IPS DF 6.9 (cell line): ENCODE data around the gene ZNF292.
A peak's percentile ranks its signal among the peaks of the same experiment; 100 is the strongest.

Source experiments
- DNase-seq: peaks from one replicate; pipeline ENCODE4 v3.0.0-alpha.2; 2013; ENCODE audit warnings: low read depth, low spot score
- H3K27ac ChIP-seq: one replicate; pipeline ENCODE4 v1.5.1; 2013; ENCODE audit warnings: low read length, control low read depth
- H3K27me3 ChIP-seq: 2 replicates; pipeline ENCODE4 v1.6.1; 2013; ENCODE audit warnings: mild to moderate bottlenecking, low read length; ENCODE audit not compliant: control insufficient read depth, insufficient read depth
- H3K36me3 ChIP-seq: 2 replicates; pipeline ENCODE4 v1.6.1; 2013; ENCODE audit warnings: low read length; ENCODE audit not compliant: control insufficient read depth, insufficient read depth
- H3K4me1 ChIP-seq: 2 replicates; pipeline ENCODE4 v1.6.1; 2013; ENCODE audit warnings: low read length; ENCODE audit not compliant: control insufficient read depth, insufficient read depth
- H3K4me3 ChIP-seq: 2 replicates; pipeline ENCODE4 v1.5.1; 2013; ENCODE audit warnings: mild to moderate bottlenecking, low read length
- H3K9me3 ChIP-seq: 2 replicates; pipeline ENCODE4 v1.6.1; 2013; ENCODE audit warnings: low read length, inconsistent platforms; ENCODE audit not compliant: control insufficient read depth, insufficient read depth
- WGBS: extraction: QIAGEN DNeasy Blood & Tissue Kit; methylation state at CpG from one replicate; pipeline ENCODE4 v1.1.7; 2013; ENCODE audit warnings: mixed read lengths, missing lambda C conversion rate; ENCODE audit not compliant: insufficient read length, insufficient coverage; 5-methylcytosine and 5-hydroxymethylcytosine counted together

The ZNF292 gene

GRCh38 chr6:87154993-87155841 is at the start of gene ZNF292:
ZNF292 (plus strand) TSS chr6:87155565; CDS start chr6:87155592, 27 bp downstream.
- Histone ChIP-seq H3K9me3 (no peaks in the 10 kb centered on the region), H3K27ac (peak within 1 kb of the TSS; percentile 5), H3K4me3 (peak within 1 kb of the TSS; percentile 80), H3K27me3 (no peaks in the 10 kb centered on the region), H3K4me1 (no peaks in the 10 kb centered on the region; the same call in none of the 2 replicates), H3K36me3 (no peaks in the 10 kb centered on the region)
- WGBS, result no CpG with 5 or more reads among the region's 75 CpGs
- DNase-seq, result peak; percentile 91

GRCh38 chr6:87105823-87106222 is 49.5 kb upstream of the ZNF292 start:
- Histone ChIP-seq H3K4me3 (no peak overlapping the region), H3K9me3 (no peaks in the 10 kb centered on the region), H3K27me3 (no peaks in the 10 kb centered on the region), H3K36me3 (no peaks in the 10 kb centered on the region), H3K27ac (no peak overlapping the region), H3K4me1 (no peaks in the 10 kb centered on the region)
- no peak for DNase-seq

DNA sequence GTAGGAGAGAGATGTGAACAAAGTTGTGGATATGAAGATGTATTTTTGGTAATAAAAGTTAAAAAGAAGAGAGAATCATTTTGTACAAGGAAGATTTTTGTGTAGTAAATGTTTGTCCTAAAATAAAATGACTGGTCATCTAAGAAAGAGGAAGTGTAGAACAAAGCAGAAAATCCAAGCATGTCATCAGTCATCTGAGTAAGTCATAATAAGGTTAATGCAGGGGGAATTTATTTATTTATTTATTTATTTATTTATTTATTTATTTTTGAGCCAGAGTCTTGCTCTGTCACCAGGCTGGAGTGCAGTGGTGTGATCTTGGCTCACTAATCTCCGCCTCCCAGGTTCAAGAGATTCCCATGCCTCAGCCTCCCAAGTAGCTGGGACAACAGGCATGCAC is 44.7 kb upstream of the ZNF292 start:
- H3K27me3 ChIP-seq, result no peaks in the 10 kb centered on the region
- H3K4me1 ChIP-seq, result peaks cover 2% of the 10 kb centered on the region
- H3K4me3 ChIP-seq, result no peak overlapping the region
- DNase-seq, result no peak
- H3K36me3 ChIP-seq, result no peaks in the 10 kb centered on the region
- H3K27ac ChIP-seq, result no peak overlapping the region
- no CpG with 5 or more reads among the region's 1 CpG for WGBS
- no peaks in the 10 kb centered on the region for H3K9me3 ChIP-seq

GRCh38 chr6:87115402-87116135 is 39.8 kb upstream of the ZNF292 start:
- no peaks in the 10 kb centered on the region for H3K27me3 ChIP-seq
- H3K36me3 ChIP-seq, result no peaks in the 10 kb centered on the region
- no CpG with 5 or more reads among the region's 2 CpGs for WGBS
- no peak overlapping the region for H3K4me3 ChIP-seq
- H3K9me3 ChIP-seq, result no peaks in the 10 kb centered on the region
- no peak overlapping the region for H3K27ac ChIP-seq
- H3K4me1 ChIP-seq, result peaks cover 4% of the 10 kb centered on the region
- DNase-seq, result no peak

DNA sequence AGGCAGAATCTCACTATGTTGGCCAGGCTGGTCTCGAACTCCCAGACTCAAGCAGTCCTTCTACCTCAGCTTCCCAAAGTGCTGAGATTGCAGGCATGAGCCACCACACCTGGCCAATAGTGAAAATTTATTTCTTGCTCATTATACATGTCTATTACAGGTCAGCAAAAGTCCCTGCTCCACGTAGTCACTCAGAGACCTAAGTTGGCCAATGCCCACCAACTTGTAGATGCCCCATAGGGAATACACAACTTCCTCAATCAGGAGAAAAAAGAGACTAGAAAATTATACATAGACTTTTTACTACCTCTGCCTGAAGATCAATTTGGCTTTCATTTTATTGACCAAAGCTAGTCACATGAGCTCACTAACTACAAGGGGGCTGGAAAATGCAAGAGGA is 38.4 kb upstream of the ZNF292 start:
- DNase-seq, result no peak
- Histone ChIP-seq H3K9me3 (no peaks in the 10 kb centered on the region), H3K4me1 (peaks cover 4% of the 10 kb centered on the region), H3K27me3 (no peaks in the 10 kb centered on the region), H3K36me3 (no peaks in the 10 kb centered on the region), H3K4me3 (no peak overlapping the region), H3K27ac (no peak overlapping the region)
- WGBS, result no CpG with 5 or more reads among the region's 2 CpGs

GRCh38 chr6:87118054-87118453 is 37.3 kb upstream of the ZNF292 start:
- Histone ChIP-seq H3K4me3 (no peak overlapping the region), H3K4me1 (peaks cover 4% of the 10 kb centered on the region), H3K36me3 (no peaks in the 10 kb centered on the region; the same call in 1 of the 2 replicates), H3K9me3 (no peaks in the 10 kb centered on the region), H3K27ac (no peak overlapping the region), H3K27me3 (no peaks in the 10 kb centered on the region)
- no CpG with 5 or more reads among the region's 4 CpGs for WGBS
- DNase-seq, result no peak

GRCh38 chr6:87122477-87122876 is 32.9 kb upstream of the ZNF292 start:
- Histone ChIP-seq H3K36me3 (no peaks in the 10 kb centered on the region; the same call in 1 of the 2 replicates), H3K4me1 (no peaks in the 10 kb centered on the region), H3K27me3 (no peaks in the 10 kb centered on the region), H3K9me3 (no peaks in the 10 kb centered on the region), H3K27ac (no peak overlapping the region), H3K4me3 (no peak overlapping the region)
- DNase-seq, result no peak
- no CpG with 5 or more reads among the region's 51 CpGs for WGBS

DNA sequence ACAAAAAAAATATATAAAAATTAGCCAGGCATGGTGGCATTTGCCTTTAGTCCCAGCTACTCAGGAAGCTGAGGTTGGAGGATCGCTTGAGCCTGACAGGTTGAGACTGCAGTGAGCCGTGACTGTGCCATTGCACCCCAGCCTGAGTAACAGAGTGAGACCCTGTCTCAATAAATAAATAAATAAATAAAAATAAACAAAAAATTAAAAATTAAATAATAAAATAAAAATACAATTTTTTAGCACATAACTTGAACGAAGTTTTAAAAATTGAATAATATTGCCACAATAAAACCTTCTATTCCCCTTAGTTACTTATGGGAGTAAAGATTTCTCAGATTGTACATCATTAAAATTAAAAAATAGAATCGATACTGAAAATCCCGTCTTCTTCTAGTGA is 31.3 kb upstream of the ZNF292 start:
- Histone ChIP-seq H3K9me3 (no peaks in the 10 kb centered on the region), H3K4me3 (no peak overlapping the region), H3K27me3 (no peaks in the 10 kb centered on the region), H3K36me3 (no peaks in the 10 kb centered on the region; the same call in 1 of the 2 replicates), H3K27ac (no peak overlapping the region), H3K4me1 (no peaks in the 10 kb centered on the region)
- WGBS, result no CpG with 5 or more reads among the region's 5 CpGs
- DNase-seq, result no peak

DNA sequence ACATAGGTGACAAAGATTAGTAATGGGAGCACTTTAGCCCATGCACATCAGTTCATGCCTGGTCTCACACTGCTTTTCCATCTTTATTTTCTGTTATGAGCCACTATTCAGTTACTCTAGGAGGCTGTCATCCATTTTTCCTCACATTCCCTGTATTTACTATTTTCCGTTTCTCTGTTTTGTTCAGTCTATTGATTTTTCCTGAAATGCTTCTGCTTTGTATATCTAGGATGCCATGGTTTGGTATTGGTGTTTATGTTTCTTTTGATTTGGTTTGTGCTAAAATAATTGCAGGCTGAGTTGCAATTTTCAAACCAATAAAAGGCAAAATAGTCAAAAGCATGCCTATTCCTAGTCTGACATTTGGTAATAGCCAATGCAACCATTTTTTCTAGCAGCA is 28.9 kb upstream of the ZNF292 start:
- H3K4me1 ChIP-seq, result no peaks in the 10 kb centered on the region
- no peaks in the 10 kb centered on the region for H3K27me3 ChIP-seq
- no peak overlapping the region for H3K4me3 ChIP-seq
- H3K36me3 ChIP-seq, result no peaks in the 10 kb centered on the region; the same call in 1 of the 2 replicates
- no peak for DNase-seq
- no CpG with 5 or more reads among the region's 1 CpG for WGBS
- no peak overlapping the region for H3K27ac ChIP-seq
- H3K9me3 ChIP-seq, result no peaks in the 10 kb centered on the region

GRCh38 chr6:87127737-87128136 is 27.6 kb upstream of the ZNF292 start:
- Histone ChIP-seq H3K27me3 (no peaks in the 10 kb centered on the region), H3K27ac (no peak overlapping the region), H3K4me1 (no peaks in the 10 kb centered on the region), H3K36me3 (no peaks in the 10 kb centered on the region), H3K4me3 (no peak overlapping the region), H3K9me3 (no peaks in the 10 kb centered on the region)
- WGBS, result no CpG with 5 or more reads among the region's 2 CpGs
- DNase-seq, result no peak
